Stimulated activated CD4-positive, alpha-beta T cell treated with anti-CD3 and anti-CD28 coated beads, Interleukin-15, amount 100 ng/mL, for 48 hours (primary cell): ENCODE data around the gene NT5M.

ENCODE experiments used
- DNase-seq, 2 donors: peaks; one replicate each; pipeline ENCODE4 v3.0.0-alpha.2; 2020; ENCODE audit warnings: low read depth in 2 of 2

Gene NT5M

GRCh38 chr17:17393976-17394375 is 90.8 kb downstream of the NT5M start:
- no peak for DNase-seq

- no peak for DNase-seq
These were observed 91.3 kb downstream of the NT5M start for GRCh38 chr17:17394494-17394893.

- DNase-seq = no peak
These were observed 92.2 kb downstream of the NT5M start for GRCh38 chr17:17395246-17395802.

GRCh38 chr17:17395885-17396284 is 92.7 kb downstream of the NT5M start:
- no peak for DNase-seq
